Activated CD8-positive, alpha-beta memory T cell treated with anti-CD3 and anti-CD28 coated beads for 36 hours (primary cell): ENCODE measurements around the gene SLC25A10. TPM values are rescaled to one million over a fixed set of nuclear protein-coding genes. Genes with fewer than 3 reads are reported as not detected.
"Not testable (repeated sequence)": the region's sequence is repeated elsewhere in the genome, so short reads cannot be mapped to it uniquely, and the experiment has no call there.

ENCODE experiments used
- CTCF ChIA-PET: fragments of 350-600 bp; sonication (Branson Sonifier 250); formaldehyde crosslinking; loops from one replicate; lab custom pipeline; 2021; ENCODE audit warnings: antibody characterized with exemption; lab: Charles Lee
- POLR2A ChIA-PET: fragments of 350-600 bp; sonication (Branson Sonifier 250); formaldehyde crosslinking; loops from one replicate; lab custom pipeline; 2021; ENCODE audit warnings: antibody characterized with exemption; lab: Charles Lee
- total RNA-seq, 2 experiments: library from RNA; stranded (reverse); gene quantifications; one replicate each; pipeline ENCODE4 v1.2.3, GENCODE V29; 2021

SLC25A10 gene
- total RNA-seq, 2 experiments from 2014 or later, result 39.6 to 39.8 TPM

- CTCF ChIA-PET, result interaction anchor here (0.6 to 0.7 kb wide), 2 partner anchors 75 to 125 kb away, joined by 3 read pairs; no protein-coding TSS in a partner anchor
- POLR2A ChIA-PET, result no interaction called here
These were observed 21.7 kb downstream of the SLC25A10 start for GRCh38 chr17:81733507-81734404.

- CTCF ChIA-PET, result interaction anchor here (0.6 to 1.2 kb wide), 4 partner anchors 56 to 124 kb away, joined by 3 to 4 read pairs (median 3); no protein-coding TSS in a partner anchor
- POLR2A ChIA-PET, result no interaction called here
These were observed 22.6 kb downstream of the SLC25A10 start for GRCh38 chr17:81734405-81735263.

- ChIA-PET CTCF (interaction anchor here (0.7 to 1.2 kb wide), 3 partner anchors 57 to 93 kb away, joined by 3 to 4 read pairs (median 3); no protein-coding TSS in a partner anchor), POLR2A (no interaction called here)
These were observed 23.4 kb downstream of the SLC25A10 start for GRCh38 chr17:81735264-81736102.

GRCh38 chr17:81737947-81738800 lies 26.1 kb downstream of the SLC25A10 start:
- ChIA-PET POLR2A (no interaction called here), CTCF (no interaction called here)

GRCh38 chr17:81738801-81739393 lies 26.8 kb downstream of the SLC25A10 start:
- CTCF ChIA-PET, result no interaction called here
- POLR2A ChIA-PET, result no interaction called here

GRCh38 chr17:81739593-81739992 lies 27.5 kb downstream of the SLC25A10 start:
- CTCF ChIA-PET, result interaction anchor here (1.3 kb wide), 1 partner anchor 55 kb away, joined by 3 read pairs; no protein-coding TSS in a partner anchor
- POLR2A ChIA-PET, result not testable (repeated sequence)

GRCh38 chr17:81740395-81740961 lies 28.4 kb downstream of the SLC25A10 start:
- ChIA-PET CTCF (interaction anchor here (1.3 kb wide), 1 partner anchor 54 kb away, joined by 3 read pairs; no protein-coding TSS in a partner anchor), POLR2A (no interaction called here)

- CTCF ChIA-PET, result no interaction called here
- POLR2A ChIA-PET, result no interaction called here
These were observed 29.0 kb downstream of the SLC25A10 start for GRCh38 chr17:81741049-81741593.

- CTCF ChIA-PET, result no interaction called here
- POLR2A ChIA-PET, result no interaction called here
These were observed 29.7 kb downstream of the SLC25A10 start for GRCh38 chr17:81741594-81742452.

Other genes with a start within 250 kb of the SLC25A10 start
- gene ACTG1, start 199.5 kb upstream of the SLC25A10 start, total RNA-seq, result 1,000 to 10,000 TPM; 4,757 to 4,840 TPM
- under 1 TPM; 0.21 to 0.50 TPM for gene FSCN2, start 183.9 kb upstream of the SLC25A10 start, total RNA-seq
- gene FAAP100, start 159.9 kb upstream of the SLC25A10 start, total RNA-seq, result 10 to 100 TPM; 50.6 to 55.8 TPM
- 100 to 1,000 TPM; 114 to 119 TPM for gene NPLOC4, start 75.2 kb upstream of the SLC25A10 start, total RNA-seq
- gene TSPAN10, start 75.1 kb upstream of the SLC25A10 start, total RNA-seq, result under 1 TPM; 0.19 to 0.23 TPM
- 1 to 10 TPM; 2.5 to 4.3 TPM for gene PDE6G, start 55.7 kb upstream of the SLC25A10 start, total RNA-seq
- gene OXLD1, start 45.7 kb upstream of the SLC25A10 start, total RNA-seq, result 10 to 100 TPM; 49.1 to 55.7 TPM
- gene CCDC137, start 45.5 kb upstream of the SLC25A10 start, total RNA-seq, result 10 to 100 TPM; 68.7 to 71.9 TPM
- gene ARL16, start 28.5 kb upstream of the SLC25A10 start, total RNA-seq, result 10 to 100 TPM; 17.7 to 18.5 TPM
- 100 to 1,000 TPM; 132 to 136 TPM for gene HGS, start 28.3 kb upstream of the SLC25A10 start, total RNA-seq
- gene MRPL12, start 8.9 kb upstream of the SLC25A10 start, total RNA-seq, result 100 to 1,000 TPM; 230 to 235 TPM
- gene GCGR, start 91.9 kb downstream of the SLC25A10 start, total RNA-seq, result not detected
- gene MCRIP1, start 121.0 kb downstream of the SLC25A10 start, total RNA-seq, result 10 to 100 TPM; 44.5 to 46.3 TPM
- not detected for gene PPP1R27, start 122.8 kb downstream of the SLC25A10 start, total RNA-seq
- 100 to 1,000 TPM; 493 to 503 TPM for gene P4HB, start 148.3 kb downstream of the SLC25A10 start, total RNA-seq
- 100 to 1,000 TPM; 669 to 688 TPM for gene ARHGDIA, start 159.1 kb downstream of the SLC25A10 start, total RNA-seq
- 100 to 1,000 TPM; 305 to 310 TPM for gene ALYREF, start 179.3 kb downstream of the SLC25A10 start, total RNA-seq
- 100 to 1,000 TPM; 147 TPM for gene ANAPC11, start 179.4 kb downstream of the SLC25A10 start, total RNA-seq
- under 1 TPM in 1 of 2 experiments, not detected in 1; 0.17 TPM for gene NPB, start 190.0 kb downstream of the SLC25A10 start, total RNA-seq
- 10 to 100 TPM; 30.4 to 30.9 TPM for gene PCYT2, start 199.1 kb downstream of the SLC25A10 start, total RNA-seq
- gene SIRT7, start 205.9 kb downstream of the SLC25A10 start, total RNA-seq, result 10 to 100 TPM; 37.1 to 39.7 TPM
- 10 to 100 TPM; 28.2 to 29.7 TPM for gene MAFG, start 215.5 kb downstream of the SLC25A10 start, total RNA-seq
- 100 to 1,000 TPM; 160 to 165 TPM for gene PYCR1, start 225.0 kb downstream of the SLC25A10 start, total RNA-seq
- not detected for gene MYADML2, start 234.9 kb downstream of the SLC25A10 start, total RNA-seq
- gene NOTUM, start 248.9 kb downstream of the SLC25A10 start, total RNA-seq, result under 1 TPM; 0.38 to 0.40 TPM